Fibroblast of villous mesenchyme (primary cell): ENCODE data around the gene DMXL2. TPM values are rescaled to one million over a fixed set of nuclear protein-coding genes. Genes with fewer than 3 reads are reported as not detected.
"Not testable (repeated sequence)": the region's sequence is repeated elsewhere in the genome, so short reads cannot be mapped to it uniquely, and the experiment has no call there.

Experiments used
- DNase-seq: peaks from one replicate; pipeline ENCODE4 v3.0.0-alpha.2; 2010; ENCODE audit warnings: low read depth
- H3K4me3 ChIP-seq: 2 replicates; pipeline ENCODE4 v1.5.1; 2011; ENCODE audit warnings: low read depth, mild to moderate bottlenecking, low read length
- CTCF ChIP-seq: IDR thresholded peaks from 2 replicates; pipeline ENCODE4 v1.5.1; 2012; ENCODE audit warnings: low read depth, mild to moderate bottlenecking, low read length; ENCODE audit not compliant: insufficient read depth
- total RNA-seq: library from RNA; depleted of rRNA; stranded (reverse); fragments of >200 nt; gene quantifications from 2 replicates; pipeline ENCODE4 v1.2.3, GENCODE V29; 2012

The DMXL2 gene
- total RNA-seq, 1 donor: 56.1 TPM

GRCh38 chr15:51424780-51425179 is 197.8 kb downstream of the DMXL2 start:
- no peak overlapping the region for H3K4me3 ChIP-seq
- no peak for DNase-seq
- no peak for TF ChIP-seq CTCF

GRCh38 chr15:51423040-51423439 is 199.5 kb downstream of the DMXL2 start:
- not testable (repeated sequence) for H3K4me3 ChIP-seq, DNase-seq

- DNase-seq: no peak
- H3K4me3 ChIP-seq: no peak overlapping the region
- TF ChIP-seq CTCF: no peak
These were observed 206.4 kb downstream of the DMXL2 start for GRCh38 chr15:51416129-51416528.

- no peak for TF ChIP-seq CTCF
- H3K4me3 ChIP-seq: no peak overlapping the region
- DNase-seq: no peak
These were observed 208.2 kb downstream of the DMXL2 start for GRCh38 chr15:51414256-51414860.

GRCh38 chr15:51405693-51406523 is 216.7 kb downstream of the DMXL2 start:
- DNase-seq: no peak
- no peak for TF ChIP-seq CTCF
- no peak overlapping the region for H3K4me3 ChIP-seq

GRCh38 chr15:51403946-51404695 is 218.4 kb downstream of the DMXL2 start:
- H3K4me3 ChIP-seq: no peak overlapping the region
- DNase-seq: no peak
- no peak for TF ChIP-seq CTCF
